NCI-H69 (cell line): ENCODE measurements around the gene COX6B2.
"Not testable (repeated sequence)": the region's sequence is repeated elsewhere in the genome, so short reads cannot be mapped to it uniquely, and the experiment has no call there.

Source experiments
- DNase-seq: peaks from one replicate; lab custom pipeline; 2025; lab: John Stamatoyannopoulos, UW

COX6B2 gene

GRCh38 chr19:55341595-55342531 lies 12.7 kb downstream of the COX6B2 start:
- no peak for DNase-seq

- peak; percentile 94 for DNase-seq
Measured at GRCh38 chr19:55341171-55341588, 13.3 kb downstream of the COX6B2 start.

GRCh38 chr19:55340784-55341147 lies 13.8 kb downstream of the COX6B2 start:
- DNase-seq, result peak; percentile 90

GRCh38 chr19:55339889-55340783 lies 14.4 kb downstream of the COX6B2 start:
- DNase-seq, result peak; percentile 75

- peak; percentile 100 for DNase-seq
Measured at GRCh38 chr19:55339105-55339888, 15.2 kb downstream of the COX6B2 start, which contains the start of gene KMT5C. Gene KMT5C (plus strand): TSS chr19:55339876. CDS start chr19:55341937, 2,061 bp downstream.

GRCh38 chr19:55336101-55336500 lies 18.4 kb downstream of the COX6B2 start:
- DNase-seq, result no peak

- DNase-seq, result no peak
Measured at GRCh38 chr19:55333870-55334269, 20.6 kb downstream of the COX6B2 start.

GRCh38 chr19:55329791-55330190 lies 24.7 kb downstream of the COX6B2 start:
- not testable (repeated sequence) for DNase-seq

GRCh38 chr19:55328774-55329318 lies 25.7 kb downstream of the COX6B2 start:
- DNase-seq, result not testable (repeated sequence)

- DNase-seq, result no peak
Measured at GRCh38 chr19:55325172-55325571, 29.3 kb downstream of the COX6B2 start, which contains the start of gene TMEM150B. Gene TMEM150B (minus strand): TSS chr19:55325341. CDS start chr19:55321036, 4,305 bp downstream.

GRCh38 chr19:55324662-55325061 lies 29.9 kb downstream of the COX6B2 start:
- DNase-seq, result no peak

GRCh38 chr19:55322204-55322885 lies 32.2 kb downstream of the COX6B2 start:
- peak; percentile 35 for DNase-seq

GRCh38 chr19:55321466-55322137 lies 32.9 kb downstream of the COX6B2 start:
- DNase-seq, result no peak

- DNase-seq, result no peak
Measured at GRCh38 chr19:55320844-55321419, 33.6 kb downstream of the COX6B2 start.

GRCh38 chr19:55319785-55320184 lies 34.7 kb downstream of the COX6B2 start:
- DNase-seq, result peak; percentile 70

- no peak for DNase-seq
Measured at GRCh38 chr19:55316646-55317045, 37.9 kb downstream of the COX6B2 start.

GRCh38 chr19:55315956-55316525 lies 38.5 kb downstream of the COX6B2 start:
- DNase-seq, result no peak

GRCh38 chr19:55314396-55314795 lies 40.1 kb downstream of the COX6B2 start:
- DNase-seq, result no peak
